Measurements from ENCODE around the gene EXD3.
"Not testable (repeated sequence)": the region's sequence is repeated elsewhere in the genome, so short reads cannot be mapped to it uniquely, and the experiment has no call there.

The EXD3 gene

DNA sequence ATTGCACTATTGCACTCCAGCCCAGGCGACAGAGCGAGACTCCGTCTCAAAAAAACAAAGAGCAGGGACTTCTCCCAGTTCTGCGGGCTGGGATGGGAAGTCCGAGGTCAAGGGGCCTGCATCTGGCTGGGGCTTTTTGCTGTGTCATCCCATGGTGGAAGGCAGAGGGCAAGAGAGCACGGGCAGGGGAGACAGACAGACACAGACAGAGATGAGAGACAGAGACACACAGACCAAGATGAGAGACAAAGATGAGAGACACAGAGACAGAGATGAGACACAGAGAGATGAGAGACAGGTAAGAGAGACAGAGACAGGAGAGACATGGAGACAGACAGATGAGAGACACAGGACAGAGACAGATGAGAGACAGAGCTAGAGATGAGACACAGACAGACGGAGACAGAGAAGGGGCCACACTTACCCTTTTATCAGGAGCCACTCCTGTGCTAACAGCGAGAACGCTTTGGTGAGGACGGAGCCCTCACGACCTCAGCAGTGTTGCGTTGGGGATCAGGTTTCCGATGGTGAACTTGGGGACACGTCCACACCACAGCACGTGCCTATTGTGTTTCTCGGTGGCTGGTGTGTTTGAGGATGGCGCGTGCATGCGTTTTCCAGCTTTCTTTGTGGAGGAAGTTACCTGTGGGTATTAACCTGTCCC lies 154.3 kb downstream of the EXD3 start:
- Histone ChIP-seq H3K4me3 (ENCODE audit: low read depth, low read length) (no peak overlapping the region), H3K27me3 (ENCODE audit: control insufficient read depth, insufficient read depth, low read length) (no peaks in the 10 kb centered on the region), H3K36me3 (ENCODE audit: control insufficient read depth, insufficient read depth, low read length) (peaks cover 77% of the 10 kb centered on the region), H3K27ac (ENCODE audit: low read depth, low read length) (no peak overlapping the region), H3K4me1 (ENCODE audit: control insufficient read depth, insufficient read depth, low read length) (peaks cover 3% of the 10 kb centered on the region; the same call in 1 of the 2 replicates), H3K9me3 (ENCODE audit: control insufficient read depth, insufficient read depth, low read depth, low read length) (no peaks in the 10 kb centered on the region), H3K9ac (ENCODE audit: low read length) (no peak overlapping the region)

- Histone ChIP-seq H3K27ac (ENCODE audit: low read depth, low read length) (no peak overlapping the region), H3K4me3 (ENCODE audit: low read depth, low read length) (no peak overlapping the region), H3K27me3 (ENCODE audit: control insufficient read depth, insufficient read depth, low read length) (no peaks in the 10 kb centered on the region), H3K36me3 (ENCODE audit: control insufficient read depth, insufficient read depth, low read length) (peaks cover 78% of the 10 kb centered on the region), H3K4me1 (ENCODE audit: control insufficient read depth, insufficient read depth, low read length) (no peaks in the 10 kb centered on the region), H3K9me3 (ENCODE audit: control insufficient read depth, insufficient read depth, low read depth, low read length) (no peaks in the 10 kb centered on the region), H3K9ac (ENCODE audit: low read length) (no peak overlapping the region)
These were observed 155.0 kb downstream of the EXD3 start for GRCh38 chr9:137267933-137268355.

DNA sequence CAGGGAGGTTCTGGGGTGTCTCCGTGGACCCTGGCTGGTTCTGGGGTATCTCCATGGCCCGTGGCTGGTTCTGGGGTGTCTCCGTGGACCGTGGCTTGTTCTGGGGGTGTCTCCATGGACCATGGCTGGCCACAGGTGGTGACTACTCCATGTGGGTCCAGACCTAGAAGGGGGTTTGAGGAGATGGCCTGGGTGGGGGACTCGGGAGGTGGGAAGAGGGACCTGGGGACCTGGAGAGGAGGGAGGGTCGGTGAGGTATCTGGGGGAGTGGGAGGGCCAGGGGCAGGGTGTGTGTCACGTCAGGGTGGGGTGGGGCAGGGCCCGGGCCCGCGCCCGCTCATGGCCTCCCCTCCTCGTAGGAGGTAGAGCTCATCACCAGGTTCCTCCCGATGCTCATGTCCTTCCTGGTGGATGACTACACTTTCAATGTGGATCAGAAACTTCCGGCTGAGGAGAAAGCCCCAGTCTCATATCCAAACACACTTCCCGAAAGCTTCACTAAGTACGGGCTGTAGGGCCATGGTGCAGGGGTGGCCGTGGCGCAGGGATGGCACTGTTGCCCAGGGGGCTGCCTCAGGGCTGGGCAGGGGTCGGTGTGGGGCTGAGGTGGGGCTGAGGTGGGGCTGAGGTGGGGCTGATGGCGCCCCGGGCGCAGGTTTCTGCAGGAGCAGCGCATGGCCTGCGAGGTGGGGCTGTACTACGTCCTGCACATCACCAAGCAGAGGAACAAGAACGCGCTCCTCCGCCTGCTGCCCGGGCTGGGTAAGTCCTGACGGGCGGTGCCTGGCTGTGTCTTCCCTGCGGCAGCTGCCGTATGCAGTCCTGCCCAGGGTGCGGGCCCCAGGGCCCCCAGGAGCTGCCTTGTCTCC lies 156.1 kb downstream of the EXD3 start:
- H3K4me3 ChIP-seq (ENCODE audit: low read depth, low read length), result no peak overlapping the region
- H3K36me3 ChIP-seq (ENCODE audit: control insufficient read depth, insufficient read depth, low read length), result peaks cover 72% of the 10 kb centered on the region
- H3K27me3 ChIP-seq (ENCODE audit: control insufficient read depth, insufficient read depth, low read length), result no peaks in the 10 kb centered on the region
- no peak overlapping the region for H3K9ac ChIP-seq (ENCODE audit: low read length)
- no peaks in the 10 kb centered on the region for H3K9me3 ChIP-seq (ENCODE audit: control insufficient read depth, insufficient read depth, low read depth, low read length)
- no peaks in the 10 kb centered on the region for H3K4me1 ChIP-seq (ENCODE audit: control insufficient read depth, insufficient read depth, low read length)
- no peak overlapping the region for H3K27ac ChIP-seq (ENCODE audit: low read depth, low read length)

DNA sequence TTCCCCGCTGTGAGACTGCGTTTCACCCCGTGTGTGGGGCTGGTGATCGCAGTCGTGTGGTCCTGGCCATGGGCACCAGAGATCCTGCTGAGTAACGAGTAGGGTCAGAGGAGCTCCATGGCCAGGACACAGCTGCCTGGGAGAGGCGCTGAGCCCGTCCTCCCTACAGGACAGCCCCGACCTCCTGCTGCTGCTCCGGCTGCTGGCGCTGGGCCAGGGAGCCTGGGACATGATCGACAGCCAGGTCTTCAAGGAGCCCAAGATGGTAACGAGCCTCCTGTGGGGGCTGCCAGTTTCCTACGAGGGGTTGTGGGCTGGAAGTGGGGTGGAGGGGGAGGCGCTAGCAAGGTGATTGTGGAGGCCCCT lies 156.8 kb downstream of the EXD3 start:
- Histone ChIP-seq H3K4me3 (ENCODE audit: low read depth, low read length) (no peak overlapping the region), H3K36me3 (ENCODE audit: control insufficient read depth, insufficient read depth, low read length) (peaks cover 69% of the 10 kb centered on the region), H3K9ac (ENCODE audit: low read length) (no peak overlapping the region), H3K9me3 (ENCODE audit: control insufficient read depth, insufficient read depth, low read depth, low read length) (no peaks in the 10 kb centered on the region), H3K27me3 (ENCODE audit: control insufficient read depth, insufficient read depth, low read length) (no peaks in the 10 kb centered on the region), H3K4me1 (ENCODE audit: control insufficient read depth, insufficient read depth, low read length) (no peaks in the 10 kb centered on the region), H3K27ac (ENCODE audit: low read depth, low read length) (no peak overlapping the region)

DNA sequence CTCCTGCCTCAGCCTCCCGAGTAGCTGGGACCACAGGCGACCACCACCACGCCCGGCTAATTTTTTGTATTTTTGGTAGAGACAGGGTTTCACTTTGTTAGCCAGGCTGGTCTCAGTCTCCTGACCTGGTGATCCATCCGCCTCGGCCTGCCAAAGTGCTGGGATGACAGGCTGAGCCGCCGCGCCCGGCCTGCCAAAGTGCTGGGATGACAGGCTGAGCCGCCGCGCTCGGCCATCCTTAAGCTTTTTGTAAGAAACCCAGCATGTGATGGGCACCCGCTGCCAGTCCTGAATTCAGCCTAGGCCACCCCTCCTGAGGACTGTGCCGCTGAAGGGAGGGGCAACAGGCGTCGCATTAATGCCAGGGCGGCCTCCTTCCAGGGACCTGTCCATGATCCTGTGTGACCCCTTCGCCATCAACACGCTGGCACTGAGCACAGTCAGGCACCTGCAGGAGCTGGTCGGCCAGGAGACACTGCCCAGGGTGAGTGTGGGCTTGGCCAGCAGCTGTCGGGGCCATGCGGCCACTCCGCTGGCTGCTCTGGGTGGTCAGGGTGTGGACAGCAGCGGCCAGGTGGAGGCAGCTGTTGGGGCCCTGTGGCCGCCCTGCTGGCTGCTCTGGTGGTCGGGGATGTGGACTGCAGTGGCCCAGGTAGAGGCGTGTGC lies 157.3 kb downstream of the EXD3 start:
- Histone ChIP-seq H3K9ac (ENCODE audit: low read length) (no peak overlapping the region), H3K4me3 (ENCODE audit: low read depth, low read length) (no peak overlapping the region), H3K36me3 (ENCODE audit: control insufficient read depth, insufficient read depth, low read length) (peaks cover 66% of the 10 kb centered on the region), H3K4me1 (ENCODE audit: control insufficient read depth, insufficient read depth, low read length) (no peaks in the 10 kb centered on the region), H3K27me3 (ENCODE audit: control insufficient read depth, insufficient read depth, low read length) (no peaks in the 10 kb centered on the region), H3K9me3 (ENCODE audit: control insufficient read depth, insufficient read depth, low read depth, low read length) (no peaks in the 10 kb centered on the region), H3K27ac (ENCODE audit: low read depth, low read length) (no peak overlapping the region)

- Histone ChIP-seq H3K4me3 (ENCODE audit: low read depth, low read length) (no peak overlapping the region), H3K4me1 (ENCODE audit: control insufficient read depth, insufficient read depth, low read length) (no peaks in the 10 kb centered on the region), H3K9me3 (ENCODE audit: control insufficient read depth, insufficient read depth, low read depth, low read length) (no peaks in the 10 kb centered on the region), H3K27ac (ENCODE audit: low read depth, low read length) (no peak overlapping the region), H3K9ac (ENCODE audit: low read length) (no peak overlapping the region), H3K27me3 (ENCODE audit: control insufficient read depth, insufficient read depth, low read length) (no peaks in the 10 kb centered on the region), H3K36me3 (ENCODE audit: control insufficient read depth, insufficient read depth, low read length) (peaks cover 59% of the 10 kb centered on the region)
These were observed 158.9 kb downstream of the EXD3 start for GRCh38 chr9:137264067-137264466.

DNA sequence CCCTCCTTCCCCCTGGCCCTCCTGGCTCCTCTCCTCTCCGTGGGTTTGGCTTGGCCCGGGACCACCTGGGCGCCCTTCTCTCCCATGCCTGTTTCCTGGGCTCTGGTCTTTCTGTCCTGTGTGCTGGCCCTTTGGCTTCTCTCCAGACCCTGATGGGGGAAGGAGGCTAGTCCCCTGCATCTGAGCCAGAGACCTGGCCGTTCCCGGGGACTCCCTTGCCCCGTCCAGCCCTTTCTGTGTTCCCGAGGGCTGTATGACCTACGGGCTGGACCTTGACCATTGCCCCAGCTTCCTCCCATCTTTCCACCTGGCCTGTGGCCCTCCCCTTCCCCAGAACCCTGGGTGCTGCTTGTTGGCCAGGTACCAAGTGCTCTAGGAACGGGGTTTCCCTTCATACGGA lies 159.5 kb downstream of the EXD3 start:
- Histone ChIP-seq H3K4me1 (ENCODE audit: control insufficient read depth, insufficient read depth, low read length) (no peaks in the 10 kb centered on the region), H3K36me3 (ENCODE audit: control insufficient read depth, insufficient read depth, low read length) (peaks cover 59% of the 10 kb centered on the region)

GRCh38 chr9:137262909-137263285 lies 160.1 kb downstream of the EXD3 start:
- Histone ChIP-seq H3K27me3 (ENCODE audit: control insufficient read depth, insufficient read depth, low read length) (no peaks in the 10 kb centered on the region), H3K36me3 (ENCODE audit: control insufficient read depth, insufficient read depth, low read length) (peaks cover 58% of the 10 kb centered on the region), H3K4me3 (ENCODE audit: low read depth, low read length) (no peak overlapping the region), H3K27ac (ENCODE audit: low read depth, low read length) (no peak overlapping the region), H3K9ac (ENCODE audit: low read length) (no peak overlapping the region), H3K9me3 (ENCODE audit: control insufficient read depth, insufficient read depth, low read depth, low read length) (no peaks in the 10 kb centered on the region), H3K4me1 (ENCODE audit: control insufficient read depth, insufficient read depth, low read length) (no peaks in the 10 kb centered on the region)

More for the DNA sequence above, 159.5 kb downstream of the EXD3 start:
- Histone ChIP-seq H3K4me3 (ENCODE audit: low read depth, low read length) (no peak overlapping the region), H3K27ac (ENCODE audit: low read depth, low read length) (no peak overlapping the region), H3K27me3 (ENCODE audit: control insufficient read depth, insufficient read depth, low read length) (no peaks in the 10 kb centered on the region), H3K9me3 (ENCODE audit: control insufficient read depth, insufficient read depth, low read depth, low read length) (no peaks in the 10 kb centered on the region), H3K9ac (ENCODE audit: low read length) (no peak overlapping the region)

DNA sequence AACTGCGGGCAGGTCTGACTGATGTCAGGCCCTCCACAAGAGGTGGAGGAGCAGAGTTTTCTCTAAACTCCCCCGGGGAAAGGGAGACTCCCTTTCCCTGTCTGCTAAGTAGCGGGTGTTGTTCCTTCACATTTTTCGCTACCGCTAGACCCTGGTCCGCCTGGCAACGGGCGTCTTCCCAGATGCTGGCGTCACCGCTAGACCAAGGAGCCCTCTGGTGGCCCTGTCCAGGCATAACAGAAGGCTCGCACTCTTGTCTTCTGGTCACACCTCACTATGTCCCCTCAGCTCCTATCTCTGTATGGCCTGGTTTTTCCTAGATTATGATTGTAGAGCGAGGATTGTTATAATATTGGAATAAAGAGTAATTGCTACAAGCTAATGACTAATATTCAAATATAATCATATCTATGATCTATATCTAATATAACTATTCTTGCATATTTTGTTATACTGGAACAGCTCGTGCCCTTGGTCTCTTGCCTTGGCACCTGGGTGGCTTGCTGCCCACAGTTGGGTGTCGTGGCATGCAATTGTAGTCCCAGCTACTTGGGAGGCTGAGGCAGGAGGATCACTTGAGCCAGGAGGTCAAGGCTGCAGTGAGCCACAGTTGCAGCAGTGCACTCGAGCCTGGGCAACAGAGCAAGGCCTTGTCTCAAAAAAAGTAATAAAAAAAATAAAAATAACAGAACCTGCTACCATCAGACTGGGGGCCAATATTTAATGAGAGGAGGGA lies 160.6 kb downstream of the EXD3 start:
- H3K27me3 ChIP-seq (ENCODE audit: control insufficient read depth, insufficient read depth, low read length); H3K4me3 ChIP-seq (ENCODE audit: low read depth, low read length); H3K4me1 ChIP-seq (ENCODE audit: control insufficient read depth, insufficient read depth, low read length); H3K9ac ChIP-seq (ENCODE audit: low read length); H3K27ac ChIP-seq (ENCODE audit: low read depth, low read length); H3K9me3 ChIP-seq (ENCODE audit: control insufficient read depth, insufficient read depth, low read depth, low read length): not testable (repeated sequence)
- H3K36me3 ChIP-seq (ENCODE audit: control insufficient read depth, insufficient read depth, low read length), result peaks cover 53% of the 10 kb centered on the region
